ENCODE measurements around the gene PLA2G7.
"Not testable (repeated sequence)": the region's sequence is repeated elsewhere in the genome, so short reads cannot be mapped to it uniquely, and the experiment has no call there.

PLA2G7 gene

GRCh38 chr6:46734867-46735719 lies at the start of gene PLA2G7:
TSS of gene PLA2G7 (minus strand) at chr6:46735375. CDS start at chr6:46722891, 12,484 bp downstream.
- peak; percentile 70 for DNase-seq (ENCODE audit: low spot score)

GRCh38 chr6:46784535-46784934 lies 49.4 kb upstream of the PLA2G7 start:
- no peak for DNase-seq (ENCODE audit: low spot score)

DNA sequence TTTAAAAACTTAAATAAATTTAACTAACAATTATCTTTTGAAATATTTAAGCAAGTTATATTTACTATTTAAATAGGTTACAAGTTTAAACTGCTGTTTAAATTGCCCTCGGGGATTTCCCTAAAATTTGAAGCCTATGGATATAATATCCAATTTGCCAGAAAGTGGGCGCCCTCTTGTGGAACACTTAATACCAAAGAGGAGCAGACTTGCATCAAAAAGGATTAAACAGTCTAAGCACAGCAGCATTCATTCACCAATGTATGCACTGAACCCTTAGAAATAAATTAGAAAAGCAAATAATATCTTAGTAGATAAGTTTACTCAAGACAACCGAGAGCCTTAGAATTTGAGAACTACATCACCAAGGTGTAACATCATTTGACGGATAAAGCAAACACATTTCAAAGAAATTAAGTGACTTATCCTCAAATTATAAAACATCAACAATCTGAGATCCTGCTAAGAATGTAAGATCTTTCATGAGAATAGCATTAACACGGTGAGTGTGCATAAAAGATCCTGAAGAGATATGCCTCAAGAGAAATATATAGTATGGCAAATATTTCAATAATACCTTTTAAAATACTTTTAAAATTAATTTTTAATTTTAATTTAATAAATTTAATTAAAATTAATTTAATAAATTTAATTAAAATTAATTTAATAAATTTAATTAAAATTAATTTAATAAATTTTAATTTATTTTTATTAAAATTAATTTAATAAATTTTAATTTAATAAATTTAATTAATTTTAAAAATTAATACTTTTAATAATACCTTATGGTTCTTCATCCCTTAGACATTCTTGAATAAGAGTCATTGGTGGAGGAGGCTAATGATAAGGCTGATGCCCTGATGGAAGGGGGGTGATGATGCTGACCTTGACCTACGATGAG lies 46.6 kb upstream of the PLA2G7 start:
- no peak for DNase-seq (ENCODE audit: low spot score)

GRCh38 chr6:46777476-46778346 lies 42.5 kb upstream of the PLA2G7 start:
- DNase-seq (ENCODE audit: low spot score) = no peak

- no peak for DNase-seq (ENCODE audit: low spot score)
Observed at GRCh38 chr6:46776070-46776712, 41.0 kb upstream of the PLA2G7 start.

- DNase-seq (ENCODE audit: low spot score) = not testable (repeated sequence)
Observed at GRCh38 chr6:46774736-46775135, 39.6 kb upstream of the PLA2G7 start.

DNA sequence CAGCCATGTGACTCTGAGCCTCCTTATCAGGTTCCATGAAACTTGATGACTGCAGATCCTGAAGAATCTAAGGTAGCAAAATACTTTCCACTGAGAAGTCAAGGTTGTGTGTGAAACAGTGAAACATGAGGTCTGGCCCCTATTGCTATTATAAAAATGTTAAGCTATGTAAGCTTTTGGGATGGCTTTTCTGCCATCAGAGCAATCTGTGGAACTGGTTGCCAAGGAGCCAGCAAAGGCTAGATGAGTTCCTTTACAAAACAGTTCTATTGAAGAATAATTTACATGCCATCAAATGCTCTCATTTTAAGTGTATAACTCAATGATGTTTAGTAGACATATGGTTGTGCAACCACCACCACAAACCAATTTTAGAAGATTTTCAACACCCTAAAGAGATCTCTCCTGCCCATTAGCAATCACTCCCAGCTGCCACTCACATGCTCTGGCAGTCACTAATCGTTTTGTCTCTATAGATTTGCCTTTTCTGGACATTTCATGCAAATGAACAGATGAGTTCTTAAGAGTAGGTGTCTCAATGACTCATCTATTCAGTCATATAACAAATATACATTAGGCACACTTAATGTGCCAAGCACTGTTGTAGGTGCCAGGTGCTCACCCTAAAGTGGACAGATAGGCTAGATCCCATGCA lies 38.2 kb upstream of the PLA2G7 start:
- no peak for DNase-seq (ENCODE audit: low spot score)

- DNase-seq (ENCODE audit: low spot score) = no peak
Observed at GRCh38 chr6:46772762-46773161, 37.6 kb upstream of the PLA2G7 start.

- DNase-seq (ENCODE audit: low spot score) = no peak
Observed at GRCh38 chr6:46772016-46772415, 36.8 kb upstream of the PLA2G7 start.

DNA sequence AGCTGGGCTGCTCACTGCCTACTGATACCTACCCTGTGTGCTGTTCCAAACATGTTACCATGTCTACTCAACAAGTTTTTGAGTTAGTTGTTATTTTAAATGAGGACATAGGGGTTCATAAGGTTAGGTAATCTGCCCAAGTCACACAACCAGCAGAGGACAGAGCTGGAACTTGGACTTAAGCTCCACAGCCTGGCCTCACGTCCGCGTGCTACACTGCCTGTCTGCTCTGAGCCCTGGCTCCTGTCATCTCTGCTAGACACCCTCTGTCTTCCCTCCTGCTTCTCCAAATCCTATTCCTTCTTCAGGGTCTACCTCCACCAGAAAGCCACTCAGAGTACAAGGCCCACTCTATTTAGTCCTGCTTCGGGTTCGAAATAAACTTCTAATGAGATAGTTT lies 29.8 kb upstream of the PLA2G7 start:
- DNase-seq (ENCODE audit: low spot score) = no peak

DNA sequence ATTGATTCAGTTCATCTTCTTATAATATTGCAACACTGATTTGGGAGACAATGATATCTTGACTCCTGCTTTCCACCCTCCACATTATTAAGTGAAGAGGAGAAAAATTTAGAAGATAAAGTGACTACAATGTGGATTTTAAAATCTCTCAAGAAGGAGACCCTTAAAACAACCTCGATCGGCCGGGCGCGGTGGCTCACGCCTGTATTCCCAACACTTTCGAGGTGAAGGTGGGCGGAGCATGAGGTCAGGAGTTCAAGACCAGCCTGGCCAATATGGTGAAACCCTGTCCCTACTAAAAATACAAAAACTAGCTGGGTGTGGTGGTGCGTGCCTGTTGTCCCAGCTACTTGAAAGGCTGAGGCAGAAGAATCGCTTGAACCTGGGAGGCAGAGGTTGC lies 29.1 kb upstream of the PLA2G7 start:
- DNase-seq (ENCODE audit: low spot score) = not testable (repeated sequence)

GRCh38 chr6:46763466-46763865 lies 28.3 kb upstream of the PLA2G7 start:
- no peak for DNase-seq (ENCODE audit: low spot score)

GRCh38 chr6:46760925-46761324 lies 25.8 kb upstream of the PLA2G7 start:
- DNase-seq (ENCODE audit: low spot score) = no peak

DNA sequence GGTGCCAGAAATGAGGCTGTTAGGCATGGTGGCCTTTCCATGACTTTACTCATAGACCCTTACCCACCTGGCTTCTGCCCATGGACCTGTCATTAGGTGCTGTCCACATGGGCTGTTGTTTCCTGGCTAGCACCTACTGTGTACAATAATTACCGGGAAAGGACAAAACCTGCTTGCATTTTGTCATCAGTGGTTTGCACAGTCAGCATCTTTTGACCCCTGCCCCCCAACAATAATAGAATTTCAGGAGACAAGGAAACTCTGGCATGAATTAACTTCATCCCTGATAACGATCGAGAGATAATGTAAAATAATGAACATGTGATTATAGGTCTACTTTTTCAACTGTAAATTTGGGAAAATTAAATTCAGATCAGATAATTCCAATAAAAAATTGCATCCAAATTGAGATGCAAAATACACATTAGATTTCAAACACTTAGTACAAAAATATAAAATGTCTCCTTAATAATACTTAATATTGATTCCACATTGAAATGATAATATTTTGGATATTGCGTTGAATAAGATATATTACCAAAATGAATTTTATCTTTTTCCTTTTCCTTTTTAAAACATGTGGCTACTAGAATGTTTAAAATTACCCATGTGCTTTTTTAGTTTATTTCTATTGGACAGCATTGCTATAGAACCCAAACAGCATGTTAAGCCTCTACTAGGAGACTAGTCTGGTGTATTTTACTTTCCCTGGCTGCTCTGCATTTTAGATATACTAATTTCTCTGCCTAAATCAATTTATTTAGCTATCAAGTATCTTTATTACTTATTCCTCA lies 24.0 kb upstream of the PLA2G7 start:
- no peak for DNase-seq (ENCODE audit: low spot score)

DNA sequence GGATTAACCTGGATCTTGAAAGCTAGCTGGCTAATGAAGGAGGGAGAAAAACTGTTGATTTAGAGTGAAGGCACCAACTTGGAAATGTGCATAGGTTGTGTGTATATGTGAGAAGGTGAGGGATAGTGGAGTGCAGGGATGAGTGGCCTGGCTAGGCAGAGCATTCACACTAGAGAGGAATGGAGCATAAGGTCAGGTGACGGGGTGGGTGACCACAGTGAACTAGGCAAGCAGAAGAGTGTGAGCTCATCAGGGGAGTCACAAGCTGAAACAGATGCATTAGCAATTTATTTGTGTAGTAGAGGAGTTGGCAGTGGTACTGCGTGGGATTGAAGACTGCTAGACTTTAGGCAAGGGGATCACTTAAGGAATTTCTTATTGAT lies 22.0 kb upstream of the PLA2G7 start:
- no peak for DNase-seq (ENCODE audit: low spot score)

GRCh38 chr6:46756469-46757213 lies 21.5 kb upstream of the PLA2G7 start:
- no peak for DNase-seq (ENCODE audit: low spot score)

DNA sequence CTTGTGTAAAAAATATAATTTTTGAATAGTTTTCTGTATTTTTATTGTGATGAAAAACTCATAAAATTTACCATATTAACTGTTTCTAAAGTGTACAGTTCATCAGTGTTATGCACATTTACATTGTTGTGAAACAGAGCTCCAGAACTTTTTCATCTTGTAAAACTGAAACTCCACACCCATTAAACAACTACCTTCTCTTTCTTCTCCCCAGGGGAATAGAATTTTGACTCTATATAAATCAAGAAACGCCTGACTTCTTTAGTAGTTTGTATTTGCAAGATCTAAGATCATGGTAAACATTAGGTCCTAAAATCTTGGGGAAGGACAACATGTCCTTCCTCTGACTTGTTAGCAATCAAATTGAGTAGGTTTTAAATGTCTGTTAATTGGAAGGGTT lies 20.7 kb upstream of the PLA2G7 start:
- no peak for DNase-seq (ENCODE audit: low spot score)

- DNase-seq (ENCODE audit: low spot score) = no peak
Observed at GRCh38 chr6:46751658-46752057, 16.5 kb upstream of the PLA2G7 start.

DNA sequence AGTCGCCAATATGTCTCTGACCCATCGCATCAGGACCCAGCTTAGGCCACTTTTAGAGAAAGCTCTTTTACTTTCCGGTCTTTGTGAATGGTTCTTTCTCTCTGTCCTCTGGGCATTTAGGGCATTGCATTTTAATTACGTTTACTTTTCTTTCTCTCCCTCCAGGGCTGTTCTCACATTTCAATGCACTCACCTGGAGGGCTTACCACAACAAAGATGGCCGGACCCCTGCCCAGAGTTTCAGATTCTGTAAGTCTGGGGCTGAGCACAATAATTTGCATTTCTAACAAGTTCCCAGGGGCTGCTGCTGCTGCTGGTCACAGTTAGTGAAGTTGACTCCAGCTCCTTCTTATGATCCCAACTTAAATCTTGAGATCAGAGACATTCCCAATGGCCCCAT lies 14.6 kb upstream of the PLA2G7 start:
- no peak for DNase-seq (ENCODE audit: low spot score)
